Superior temporal gyrus (tissue), 1 donor: ENCODE data around the gene XRCC5.

Experiments
- DNase-seq: peaks from one replicate; pipeline ENCODE4 v3.0.0-alpha.2; 2016; ENCODE audit errors: extremely low spot score

XRCC5 gene

DNA sequence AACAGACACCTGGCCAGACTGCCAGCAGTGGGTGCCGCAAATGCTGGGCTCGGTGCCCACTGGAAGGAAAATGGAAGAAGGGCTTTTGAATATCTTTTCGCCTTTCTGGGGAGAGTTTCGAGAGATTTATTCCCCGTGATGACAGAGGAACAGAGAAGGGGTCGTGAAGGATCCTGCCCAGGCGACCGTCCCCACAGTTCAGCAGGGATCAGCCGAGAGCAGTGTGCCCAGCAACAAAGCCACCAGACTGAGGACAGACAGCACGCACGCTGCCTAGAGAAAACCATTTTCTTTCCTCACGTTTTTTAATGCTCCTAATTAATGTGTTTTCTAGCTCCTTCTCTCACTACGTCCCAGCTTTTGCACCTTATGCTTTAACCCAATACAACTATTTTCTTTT lies 47.7 kb downstream of the XRCC5 start:
- no peak for DNase-seq

DNA sequence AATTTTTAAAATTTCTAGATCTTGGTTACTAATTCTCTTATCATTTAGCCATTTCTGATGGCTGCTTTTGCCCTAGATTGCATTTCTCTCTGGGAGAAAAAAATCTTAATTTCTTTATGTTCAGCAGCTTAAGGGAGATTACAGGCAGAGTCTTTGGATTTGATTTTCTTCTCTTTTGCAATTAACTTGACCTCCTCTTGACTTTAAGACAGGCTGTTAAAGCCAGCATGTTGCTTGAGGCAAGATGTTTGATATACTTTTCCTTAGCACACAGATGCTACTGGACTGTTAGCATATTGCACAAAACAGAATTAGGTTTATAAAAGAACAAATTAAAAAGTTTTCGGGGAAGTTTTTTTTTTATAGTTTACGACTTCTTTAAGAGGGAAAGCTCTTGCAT lies 50.0 kb downstream of the XRCC5 start:
- DNase-seq, result no peak

DNA sequence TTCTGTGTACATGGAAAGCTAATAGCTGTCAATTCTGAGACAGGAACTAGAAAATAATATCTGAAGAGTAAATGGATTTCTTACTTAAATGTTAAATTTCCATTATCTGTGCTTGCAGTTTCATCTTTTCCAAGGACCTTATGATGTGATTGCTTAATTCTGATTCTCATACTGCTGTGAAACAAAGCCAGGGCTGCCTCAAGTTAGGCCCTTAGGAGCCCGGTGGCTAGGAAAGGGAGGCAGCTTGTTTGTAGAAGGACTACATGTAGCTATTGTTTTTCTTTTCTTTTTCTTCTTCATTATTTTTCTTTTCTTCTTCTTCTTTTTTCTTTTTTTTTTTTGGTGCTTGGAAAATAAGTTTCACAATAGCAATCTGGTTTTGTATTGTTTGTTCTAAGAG lies 50.5 kb downstream of the XRCC5 start:
- DNase-seq, result no peak

DNA sequence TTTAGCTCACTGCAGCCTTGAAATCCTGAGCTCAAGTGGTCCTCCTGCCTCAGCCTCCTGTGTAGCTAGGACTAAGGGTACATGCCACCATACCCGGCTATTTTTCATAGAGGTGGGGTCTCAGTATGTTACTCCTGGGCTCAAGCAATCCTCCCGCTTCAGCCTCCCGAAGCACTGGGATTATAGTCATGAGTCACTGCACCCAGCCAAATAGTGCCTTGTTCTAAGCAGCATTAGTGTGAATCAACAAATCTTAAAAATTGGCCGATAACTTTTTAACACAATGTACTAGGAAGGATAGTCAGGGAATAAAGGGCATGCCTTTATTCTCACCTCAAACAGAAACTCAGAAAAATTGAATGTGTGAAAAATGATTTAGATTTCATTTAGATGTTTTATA lies 51.6 kb downstream of the XRCC5 start:
- no peak for DNase-seq

DNA sequence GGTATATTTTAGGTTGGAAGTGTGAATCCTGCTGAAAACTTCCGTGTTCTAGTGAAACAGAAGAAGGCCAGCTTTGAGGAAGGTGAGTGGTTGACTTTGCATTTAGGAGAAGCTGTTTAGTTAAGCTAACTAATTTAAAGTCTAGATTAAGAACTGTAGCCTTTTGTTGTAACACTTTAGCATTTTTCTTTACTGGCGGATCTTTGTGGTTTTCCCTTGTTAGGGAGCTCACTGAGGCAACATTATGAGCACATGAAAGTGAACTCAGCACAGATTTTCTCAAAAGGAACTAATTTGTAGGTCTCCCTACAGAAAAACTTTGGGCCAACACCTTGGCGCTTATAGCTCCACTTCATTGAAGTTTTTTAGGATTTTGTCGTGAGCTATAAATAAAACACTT lies 52.8 kb downstream of the XRCC5 start:
- DNase-seq, result no peak

DNA sequence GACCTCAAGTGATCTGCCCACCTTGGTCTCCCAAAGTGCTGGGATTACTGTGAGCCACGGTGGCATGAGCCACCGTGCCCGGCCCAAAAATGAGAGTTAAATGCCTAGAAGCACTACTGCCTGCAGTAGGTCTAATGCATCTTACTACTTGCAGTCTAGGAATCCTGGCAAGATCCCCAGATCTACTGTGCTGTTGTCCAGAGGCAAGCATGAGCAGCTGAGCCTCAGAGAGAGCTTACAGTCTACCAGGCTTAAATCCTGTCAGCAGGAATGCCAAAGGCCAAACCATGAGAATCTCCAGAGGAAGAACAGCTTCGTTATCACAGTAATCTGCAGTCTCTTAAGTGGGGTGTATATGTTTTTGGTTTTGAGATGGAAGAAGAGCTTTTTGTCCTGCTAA lies 54.4 kb downstream of the XRCC5 start:
- no peak for DNase-seq

DNA sequence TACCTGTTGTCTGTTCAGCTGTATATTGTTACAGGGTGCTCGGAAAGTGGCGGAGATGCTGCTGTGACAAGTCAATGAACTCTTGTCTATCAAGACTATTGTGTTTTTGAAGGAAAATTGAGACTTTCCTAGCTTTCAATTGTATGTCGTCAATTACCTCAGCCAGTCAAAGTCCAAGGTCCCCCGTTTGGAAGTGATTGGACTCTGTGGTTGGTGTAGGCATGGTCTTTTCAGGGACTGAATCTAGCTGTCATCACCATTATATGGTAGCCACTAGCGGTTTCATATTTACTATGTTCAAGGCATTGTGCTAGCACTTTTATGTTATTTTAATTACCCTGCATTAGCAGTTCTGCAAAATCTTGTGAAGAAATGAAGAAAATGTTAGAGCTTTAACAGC lies 54.9 kb downstream of the XRCC5 start:
- DNase-seq, result no peak

DNA sequence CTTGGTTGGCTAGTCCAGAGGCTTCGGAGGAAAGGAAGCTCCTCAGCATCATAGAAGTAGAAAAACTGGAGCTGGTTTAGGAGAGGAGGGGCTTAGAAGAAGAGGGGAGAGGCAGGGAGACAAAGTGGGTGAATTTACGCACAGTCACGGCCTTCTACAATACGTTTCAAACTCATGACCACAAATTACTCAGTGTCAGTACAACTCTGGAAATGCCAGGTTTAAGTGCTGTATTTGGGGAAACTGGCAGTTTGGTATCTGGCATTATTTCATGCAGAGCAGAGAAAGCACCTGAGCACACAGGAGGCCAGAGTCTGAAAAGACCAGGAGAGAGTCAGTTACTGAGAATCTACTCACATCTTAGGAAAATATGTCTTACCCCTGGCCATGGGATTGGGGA lies 55.4 kb downstream of the XRCC5 start:
- no peak for DNase-seq

DNA sequence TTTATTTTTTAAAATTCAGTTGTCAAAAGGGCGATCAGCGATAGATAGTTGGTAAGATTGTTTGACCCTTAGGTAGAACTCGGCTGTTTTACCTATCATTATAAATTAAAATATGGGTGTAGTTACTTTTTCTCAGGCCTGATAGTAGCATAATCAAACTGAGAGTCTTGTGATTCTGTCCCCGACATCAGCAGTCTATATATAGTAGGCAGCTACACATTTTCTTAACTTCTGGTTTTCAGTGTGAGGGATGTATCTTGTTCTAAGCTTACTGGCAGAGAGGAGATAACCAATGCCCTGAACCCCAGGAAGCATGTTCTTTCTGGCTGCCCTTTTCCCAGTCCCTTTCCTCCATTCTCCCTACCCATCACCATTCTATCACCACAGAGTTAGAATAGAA lies 56.6 kb downstream of the XRCC5 start:
- DNase-seq, result no peak

DNA sequence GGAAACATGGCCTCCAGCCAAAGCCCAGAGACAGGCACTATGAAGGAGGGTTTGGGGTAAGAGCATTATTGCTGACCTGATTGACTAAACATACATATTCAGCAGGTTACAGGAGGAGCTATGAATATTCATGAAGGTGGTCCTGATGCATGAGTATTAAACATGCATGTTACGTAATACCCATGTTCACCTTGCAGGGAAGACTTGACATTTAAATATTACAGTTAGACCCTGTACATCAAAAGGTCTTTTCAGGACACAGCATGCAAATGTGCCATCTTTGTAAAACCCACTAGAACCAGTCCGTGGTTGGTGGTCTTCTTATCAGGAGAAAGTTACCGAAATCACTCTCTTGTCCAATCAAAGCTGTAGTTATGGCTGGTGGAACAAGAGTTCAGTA lies 59.9 kb downstream of the XRCC5 start:
- no peak for DNase-seq

DNA sequence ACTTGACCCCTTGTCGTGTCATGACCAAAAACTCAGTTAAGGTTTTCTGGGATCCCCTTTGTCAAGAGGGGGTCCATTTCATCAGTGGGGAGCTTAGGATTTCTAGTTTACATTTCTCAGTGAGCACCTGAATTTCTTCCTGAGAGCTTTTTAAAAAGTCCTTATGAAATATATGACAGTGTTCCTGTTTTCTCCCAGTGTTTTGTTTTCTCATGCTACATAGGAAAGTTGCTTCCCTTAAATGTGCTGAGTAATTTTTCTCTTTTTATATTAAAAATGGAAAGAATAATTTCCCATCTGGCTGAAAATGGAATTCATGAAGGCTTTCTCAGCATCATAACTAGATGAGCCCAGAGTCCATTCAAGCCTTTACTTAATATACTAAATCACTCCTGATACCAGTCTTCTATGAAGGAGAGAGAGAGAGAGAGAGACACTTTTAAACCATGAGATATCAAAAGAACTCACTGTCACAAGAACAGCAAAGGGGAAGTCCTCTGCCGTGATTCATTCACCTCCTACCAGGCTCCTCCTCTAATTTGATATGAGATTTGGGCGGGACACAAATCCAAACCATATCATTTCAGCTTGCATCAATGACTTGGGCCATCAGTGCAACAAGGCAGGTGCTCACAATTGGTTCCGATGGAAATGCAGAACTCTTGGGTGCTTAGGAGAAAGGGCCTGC lies 61.1 kb downstream of the XRCC5 start:
- no peak for DNase-seq

DNA sequence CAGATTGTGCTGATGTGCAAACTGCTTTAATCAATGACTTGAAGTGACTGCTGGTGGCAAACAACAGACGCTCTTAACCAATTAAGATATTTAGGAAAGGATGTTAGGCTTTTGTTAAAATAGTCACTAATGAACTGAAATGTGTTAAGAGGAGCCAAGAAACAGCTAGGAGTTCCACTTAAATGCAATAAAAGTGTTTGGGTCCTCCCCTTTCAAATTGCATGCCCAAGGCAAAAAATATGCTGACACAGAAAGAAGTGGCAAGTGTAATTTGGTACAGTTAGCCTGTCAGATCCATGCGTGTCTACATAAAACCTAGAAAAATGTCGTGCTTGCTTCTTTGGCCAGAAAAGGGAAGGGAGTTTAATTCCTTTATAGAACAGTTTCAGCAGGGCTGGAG lies 61.9 kb downstream of the XRCC5 start:
- DNase-seq, result no peak

DNA sequence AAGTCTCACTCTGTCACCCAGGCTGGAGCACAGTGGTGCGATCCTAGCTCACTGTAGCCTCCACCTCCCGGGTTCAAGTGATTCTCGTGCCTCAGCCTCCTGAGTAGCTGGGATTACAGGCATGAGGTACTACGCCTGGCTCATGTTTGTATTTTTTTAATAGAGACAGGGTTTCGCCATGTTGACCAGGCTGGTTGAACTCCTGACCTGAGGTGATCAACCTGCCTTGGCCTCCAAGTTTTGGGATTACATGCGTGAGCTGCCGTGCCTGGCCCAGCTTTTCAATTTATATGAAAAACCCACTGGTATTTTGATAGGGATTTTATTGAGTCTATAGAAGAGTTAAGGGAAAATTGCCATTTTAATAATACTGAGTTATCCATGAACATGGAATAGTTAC lies 63.3 kb downstream of the XRCC5 start:
- no peak for DNase-seq

DNA sequence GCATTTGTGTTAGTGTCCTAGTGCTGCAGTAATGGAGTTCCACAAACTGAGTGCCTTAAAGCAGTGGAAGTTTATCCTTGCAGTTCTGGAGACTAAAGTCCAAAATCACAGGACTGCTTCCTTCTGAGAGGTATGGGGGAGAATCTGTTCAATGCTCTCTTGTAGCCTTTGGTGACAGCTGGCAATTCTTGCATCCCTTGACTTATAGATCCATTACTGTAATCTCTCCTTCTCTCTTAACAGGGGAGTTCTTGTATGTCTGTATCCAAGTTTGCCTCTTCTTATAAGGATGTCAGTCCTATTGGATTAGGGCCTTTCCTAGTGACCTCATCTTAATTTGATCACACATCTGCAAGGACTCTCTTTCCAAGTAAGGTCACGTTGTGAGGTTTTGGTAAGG lies 69.9 kb downstream of the XRCC5 start:
- DNase-seq, result no peak

DNA sequence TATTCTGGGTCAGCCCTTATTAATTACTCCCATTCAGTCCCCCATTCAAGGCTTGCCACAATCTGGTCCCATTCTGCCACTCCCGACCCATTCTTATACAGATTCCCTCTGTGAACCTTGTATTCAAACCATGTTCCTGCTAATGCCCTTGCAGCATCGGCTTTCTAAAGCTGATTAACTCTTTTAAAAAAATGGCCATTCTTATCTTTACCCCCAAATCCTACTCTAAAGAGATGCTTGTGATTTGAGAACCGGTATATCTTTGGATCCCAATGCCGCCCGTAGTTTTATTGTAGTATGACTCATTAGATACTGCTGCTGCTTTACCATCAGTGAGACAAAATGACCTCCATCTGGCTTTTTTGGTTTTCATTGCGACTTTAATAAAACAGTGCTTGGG lies 72.2 kb downstream of the XRCC5 start:
- DNase-seq, result no peak

DNA sequence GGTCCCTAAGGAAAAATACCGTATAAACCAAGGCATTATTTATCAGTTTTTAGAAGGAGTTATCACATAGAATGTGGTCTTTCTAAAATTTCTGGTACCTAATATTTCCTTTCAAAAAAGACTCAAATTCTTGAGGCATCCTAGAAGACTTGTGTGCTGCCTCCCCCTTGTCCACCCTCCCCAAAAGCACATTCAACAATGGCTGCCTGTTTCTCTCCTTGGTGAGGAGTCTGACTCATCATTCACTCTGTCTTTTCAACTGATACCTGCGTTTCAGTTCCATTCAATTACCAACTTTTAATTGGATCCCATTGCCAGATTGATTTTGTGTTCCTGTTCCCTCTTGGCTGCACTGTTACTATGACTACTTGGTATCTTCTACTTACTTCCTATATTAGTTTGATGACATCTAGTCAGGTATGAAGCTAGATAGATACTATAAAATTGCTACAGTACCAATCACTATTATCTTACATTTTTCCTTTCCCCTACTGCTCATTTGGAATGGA lies 72.9 kb downstream of the XRCC5 start:
- DNase-seq, result no peak

DNA sequence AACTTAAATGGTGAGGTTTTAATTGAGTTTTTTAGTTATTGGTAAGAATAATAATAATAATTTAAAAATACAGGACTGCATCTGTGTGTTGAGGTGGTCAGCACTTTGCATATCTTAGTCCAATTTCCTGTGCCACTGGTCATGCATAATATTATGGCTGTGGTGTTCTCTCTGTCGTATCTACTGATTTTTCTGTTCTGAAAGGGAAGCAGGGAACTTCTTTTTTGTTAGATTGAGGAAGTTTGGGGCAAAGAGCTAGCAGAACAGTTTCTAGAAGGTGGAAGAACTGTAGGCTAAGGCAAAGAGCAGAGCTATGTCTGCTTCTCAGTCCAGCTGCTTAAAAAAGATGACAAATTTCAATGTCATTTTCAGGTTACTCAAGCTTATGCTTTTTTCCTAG lies 74.3 kb downstream of the XRCC5 start:
- no peak for DNase-seq

DNA sequence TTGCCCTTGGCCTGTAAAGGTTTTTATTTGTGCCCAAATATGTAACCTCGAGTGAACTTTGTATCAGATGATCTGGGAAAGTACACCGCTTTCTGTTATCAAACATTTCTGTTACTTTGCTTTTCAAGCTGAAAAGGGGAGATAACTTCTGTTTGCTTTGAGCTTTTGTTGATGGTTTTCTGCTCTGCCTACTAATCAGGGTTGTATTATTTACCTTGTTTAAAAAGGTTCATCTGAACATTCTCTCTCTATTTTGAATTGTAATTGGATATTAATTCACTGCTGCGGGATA lies 79.4 kb downstream of the XRCC5 start:
- DNase-seq, result no peak

DNA sequence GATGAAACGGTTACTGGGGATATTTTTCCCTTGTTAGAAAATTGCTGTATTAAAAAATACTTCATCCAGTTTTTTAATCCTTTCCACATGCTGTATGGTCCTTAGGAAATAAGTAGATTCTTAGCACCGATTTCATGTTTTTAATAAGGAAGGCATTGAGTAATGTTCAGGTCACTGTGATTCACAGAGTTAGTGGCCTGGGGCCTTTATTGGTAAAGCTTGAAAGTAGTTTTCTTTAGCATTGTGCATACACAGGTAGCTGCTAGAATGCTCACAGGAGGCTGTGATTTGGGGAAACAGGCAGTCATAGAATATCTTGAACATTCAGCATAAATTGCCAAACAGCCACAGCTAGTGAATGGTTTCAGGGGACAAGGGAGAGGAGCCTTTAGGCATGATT lies 79.8 kb downstream of the XRCC5 start:
- DNase-seq, result no peak

DNA sequence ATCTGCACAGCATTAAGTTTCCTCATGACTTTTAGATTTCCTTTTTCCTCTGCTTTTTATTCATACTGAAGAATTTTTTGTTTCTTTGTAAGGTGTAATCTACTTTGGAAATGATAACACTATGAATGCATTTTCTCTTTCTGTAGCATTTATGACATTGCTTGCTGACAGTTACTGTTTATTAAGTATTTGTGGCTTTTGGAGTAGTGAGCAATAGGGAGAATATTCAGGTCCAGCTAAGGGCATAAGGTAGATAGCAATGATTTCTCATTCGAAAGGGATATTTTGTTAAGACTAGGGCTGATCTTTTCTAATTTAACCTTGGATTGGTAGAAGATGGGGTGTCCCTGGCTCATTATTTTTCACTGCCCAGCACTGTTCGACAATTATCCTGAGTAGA lies 80.3 kb downstream of the XRCC5 start:
- no peak for DNase-seq

DNA sequence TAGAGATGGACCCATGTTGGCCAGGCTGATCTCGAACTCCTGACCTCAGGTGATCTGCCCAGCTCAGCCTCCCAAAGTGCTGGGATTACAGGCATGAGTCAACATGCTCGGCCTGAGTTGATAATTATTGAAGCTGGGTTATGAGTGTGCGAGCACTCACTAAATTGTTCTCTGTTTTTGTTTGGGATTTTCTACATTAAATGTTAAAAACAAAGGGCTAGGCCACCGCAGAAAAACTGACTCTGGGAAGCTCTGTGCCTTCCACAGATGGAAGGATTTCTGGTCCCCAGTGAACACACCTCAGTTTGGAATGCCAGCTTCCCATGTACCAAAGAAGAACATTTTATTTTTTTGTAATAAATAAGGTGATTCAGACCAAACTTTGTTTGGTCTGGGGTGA lies 83.0 kb downstream of the XRCC5 start:
- DNase-seq, result no peak

DNA sequence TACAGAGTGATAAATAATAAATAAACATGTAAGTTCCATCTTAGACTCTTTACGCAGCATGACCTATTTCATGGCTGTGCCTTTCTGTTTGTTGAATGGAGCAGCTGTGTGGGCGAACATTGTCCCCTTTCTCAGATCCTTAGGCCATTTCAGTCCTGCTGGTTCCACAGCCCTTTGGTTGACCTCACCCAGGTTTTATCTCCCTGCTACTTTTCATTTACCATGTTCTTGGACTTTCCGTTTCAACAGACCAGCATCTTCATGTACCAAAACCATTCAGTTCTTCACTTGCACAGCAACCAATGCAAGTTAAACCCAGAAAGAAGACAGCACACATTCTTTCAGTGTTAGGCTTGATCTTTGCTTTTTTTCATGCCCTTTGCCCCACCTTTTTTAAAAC lies 83.8 kb downstream of the XRCC5 start:
- DNase-seq, result no peak

DNA sequence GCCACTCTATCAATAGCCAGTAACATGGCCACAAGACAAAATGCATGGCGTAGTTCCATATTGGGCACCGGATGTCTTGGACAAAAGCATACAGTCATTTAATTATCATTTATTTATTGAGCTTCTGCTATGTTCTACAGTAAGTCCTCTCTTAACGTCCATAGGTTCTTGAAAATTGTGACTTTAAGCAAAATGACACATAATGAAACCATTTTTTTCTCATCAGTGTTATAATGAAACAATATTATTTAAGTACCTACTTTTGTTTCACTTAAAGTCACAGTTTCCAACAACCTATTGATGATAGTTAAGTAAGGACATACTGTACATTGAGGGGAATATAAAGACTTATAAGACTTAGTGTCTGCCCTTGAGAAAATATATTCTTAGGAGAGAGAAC lies 84.9 kb downstream of the XRCC5 start:
- DNase-seq, result no peak

DNA sequence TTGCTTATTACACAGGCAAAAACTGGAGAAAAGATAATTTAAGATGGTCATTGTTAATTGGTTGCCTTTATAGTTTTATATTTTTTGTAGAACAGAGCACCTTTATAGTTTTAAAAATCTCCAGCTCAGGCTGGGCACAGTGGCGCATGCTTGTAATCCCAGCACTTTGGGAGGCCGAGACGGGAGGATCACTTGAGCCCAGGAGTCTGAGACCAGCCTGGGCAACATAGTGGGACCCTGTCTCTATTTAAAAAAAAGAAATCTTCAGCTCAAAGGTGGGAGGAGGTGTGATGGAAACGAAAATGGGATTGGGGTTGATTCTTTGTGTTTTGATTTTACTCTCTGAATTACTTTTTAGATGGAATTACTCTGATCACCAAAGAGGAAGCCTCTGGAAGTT lies 85.4 kb downstream of the XRCC5 start:
- DNase-seq, result no peak
